SIG-M5 treated with dmso at 0.1 percent for 504 hours (cell line): ENCODE measurements around the gene IL27RA.
"Not testable (repeated sequence)": the region's sequence is repeated elsewhere in the genome, so short reads cannot be mapped to it uniquely, and the experiment has no call there.

Experiments used
- DNase-seq: peaks from one replicate; lab custom pipeline; 2025; ENCODE audit not compliant: unreplicated experiment; lab: John Stamatoyannopoulos, UW

IL27RA gene

GRCh38 chr19:14027856-14028450, 3.6 kb upstream of the IL27RA start, which contains the start of gene RLN3:
Gene RLN3 (plus strand): TSS chr19:14028148. CDS start chr19:14028205, 57 bp downstream.
- no peak for DNase-seq

GRCh38 chr19:14028901-14029300, 2.7 kb upstream of the IL27RA start:
- DNase-seq, result no peak

DNA sequence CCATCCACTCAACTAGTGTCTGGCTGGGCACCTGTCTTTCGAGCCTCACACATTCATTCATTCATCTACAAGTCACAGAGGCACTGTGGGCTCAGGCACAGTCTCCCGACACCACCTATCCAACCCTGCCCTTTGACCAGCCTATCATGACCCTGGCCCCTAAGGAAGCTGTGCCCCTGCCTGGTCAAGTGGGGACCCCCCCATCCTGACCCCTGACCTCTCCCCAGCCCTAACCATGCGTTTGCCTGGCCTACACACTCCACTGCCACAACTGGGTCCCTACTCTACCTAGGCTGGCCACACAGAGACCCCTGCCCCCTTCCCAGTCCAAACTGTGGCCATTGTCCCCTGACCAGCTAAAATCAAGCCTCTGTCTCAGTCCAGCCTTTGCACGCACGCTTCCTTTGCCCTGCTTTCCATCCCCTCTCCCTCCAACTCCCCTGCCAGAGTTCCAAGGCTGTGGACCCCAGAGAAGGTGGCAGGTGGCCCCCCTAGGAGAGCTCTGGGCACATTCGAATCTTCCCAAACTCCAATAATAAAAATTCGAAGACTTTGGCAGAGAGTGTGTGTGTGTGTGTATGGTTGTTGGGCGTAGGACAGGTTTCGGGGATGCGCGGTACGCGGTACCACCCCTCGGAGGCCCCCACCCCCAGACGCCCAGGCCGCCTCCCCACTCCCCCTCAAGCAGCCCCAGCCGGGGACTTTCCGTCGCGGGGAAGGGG, 404 bp upstream of the IL27RA start:
- DNase-seq, result no peak

- DNase-seq, result no peak
Observed at GRCh38 chr19:14033946-14034345, 2.4 kb downstream of the IL27RA start.

DNA sequence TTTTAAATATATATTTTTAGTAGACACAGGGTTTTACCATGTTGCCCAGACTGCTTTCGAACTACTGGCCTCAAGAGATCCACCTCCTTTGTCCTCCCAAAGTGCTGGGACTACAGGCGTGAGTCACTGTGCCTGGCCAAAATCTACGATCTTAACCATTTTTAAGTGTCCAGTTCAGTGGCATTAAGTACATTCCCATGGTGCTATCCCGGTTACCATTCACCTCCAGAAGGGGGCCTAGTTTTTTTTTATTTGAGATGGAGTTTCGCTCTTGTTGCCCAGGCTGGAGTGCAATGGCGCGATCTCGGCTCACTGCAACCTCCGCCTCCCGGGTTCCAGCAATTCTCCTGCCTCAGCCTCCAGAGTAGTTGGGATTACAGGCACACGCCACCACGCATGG, 3.6 kb downstream of the IL27RA start:
- DNase-seq, result not testable (repeated sequence)

DNA sequence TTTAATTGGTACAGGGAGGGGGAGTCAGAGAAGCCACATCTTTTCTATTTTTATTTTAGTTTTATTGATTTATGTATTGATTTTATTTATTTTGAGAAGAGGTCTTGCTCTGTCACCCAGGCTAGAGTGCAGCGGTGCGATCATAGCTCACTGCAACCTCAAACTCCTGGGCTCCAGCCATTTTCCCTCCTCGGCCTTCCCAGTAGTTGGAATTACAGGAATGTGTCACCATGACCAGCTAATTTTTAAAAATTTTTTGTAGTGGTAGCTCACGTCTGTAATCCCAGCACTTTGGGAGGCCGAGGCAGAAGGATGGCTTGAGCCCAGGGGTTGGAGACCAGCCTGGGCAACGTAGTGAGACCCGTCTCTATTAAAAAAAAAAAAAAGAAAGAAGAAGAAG, 4.1 kb downstream of the IL27RA start:
- no peak for DNase-seq

DNA sequence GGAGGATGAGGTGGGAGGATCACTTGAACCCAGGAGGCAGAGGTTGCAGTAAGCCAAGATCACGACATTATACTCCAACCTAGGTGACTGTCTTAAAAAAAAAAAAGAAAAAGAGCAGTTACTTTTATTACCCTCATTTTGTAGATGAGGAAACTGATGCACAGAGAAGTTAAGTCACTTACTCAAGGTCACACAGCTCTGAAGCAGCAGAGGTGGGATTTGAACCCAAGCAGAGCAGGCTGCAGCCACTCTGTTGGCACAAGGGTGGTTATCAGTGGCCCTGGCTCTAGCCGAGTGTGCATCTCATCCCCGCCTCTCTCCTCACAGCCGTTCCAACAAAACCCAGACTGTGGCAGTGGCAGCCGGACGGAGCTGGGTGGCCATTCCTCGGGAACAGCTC, 7.6 kb downstream of the IL27RA start:
- DNase-seq, result no peak

- DNase-seq, result peak; percentile 40
Observed at GRCh38 chr19:14042659-14043608, 11.4 kb downstream of the IL27RA start.

DNA sequence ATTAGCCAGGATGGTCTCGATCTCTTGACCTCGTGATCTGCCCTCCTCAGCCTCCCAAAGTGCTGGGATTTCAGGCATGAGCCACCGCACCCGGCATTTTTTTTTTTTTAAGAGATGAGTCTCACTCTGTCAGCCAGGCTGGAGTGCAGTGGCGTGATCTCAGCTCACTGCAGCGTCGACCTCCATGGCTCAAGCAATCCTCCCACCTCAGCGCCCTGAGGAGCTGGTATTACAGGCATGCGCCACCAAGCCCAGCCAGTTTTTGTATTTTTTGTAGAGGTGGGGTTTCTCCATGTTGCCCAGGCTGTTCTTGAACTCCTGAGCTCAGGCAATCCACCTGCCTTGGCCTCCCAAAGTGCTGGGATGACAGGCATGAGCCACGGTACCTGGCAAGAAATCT, 16.3 kb downstream of the IL27RA start:
- DNase-seq, result not testable (repeated sequence)

- peak; percentile 46 for DNase-seq
Observed at GRCh38 chr19:14048443-14049153, 17.0 kb downstream of the IL27RA start.

DNA sequence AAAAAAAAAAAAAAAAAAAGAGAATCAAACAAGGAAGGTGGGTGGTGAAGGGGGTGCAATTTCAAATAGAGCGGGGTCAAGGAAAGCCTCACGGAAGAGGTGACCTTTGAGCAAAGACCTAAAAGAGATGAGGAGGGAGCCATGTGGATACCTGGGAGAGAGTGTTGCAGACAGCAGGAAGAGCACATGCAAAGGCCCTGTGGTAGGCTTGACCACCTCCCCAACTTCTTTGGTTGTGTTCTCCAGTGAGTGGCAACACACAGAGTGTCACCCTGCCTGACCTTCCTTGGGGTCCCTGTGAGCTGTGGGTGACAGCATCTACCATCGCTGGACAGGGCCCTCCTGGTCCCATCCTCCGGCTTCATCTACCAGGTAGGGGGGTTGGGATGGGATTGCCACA, 18.9 kb downstream of the IL27RA start:
- no peak for DNase-seq

DNA sequence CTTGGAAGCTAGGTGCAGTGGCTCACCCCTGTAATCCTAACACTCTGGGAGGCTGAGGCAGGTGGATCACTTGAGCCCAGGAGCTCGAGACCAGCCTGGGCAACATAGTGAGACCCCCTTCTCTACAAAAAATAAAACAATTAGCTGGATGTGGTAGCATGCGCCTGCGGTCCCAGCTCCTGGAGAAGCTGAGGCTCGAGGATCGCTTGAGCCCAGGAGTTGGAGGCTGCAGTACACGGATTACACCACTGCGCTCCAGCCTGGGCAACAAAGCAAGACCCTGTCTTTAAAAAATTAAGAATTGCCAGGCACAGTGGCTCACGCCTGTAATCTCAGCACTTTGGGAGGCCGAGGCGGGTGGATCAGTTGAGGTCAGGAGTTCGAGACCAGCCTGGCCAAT, 19.4 kb downstream of the IL27RA start:
- not testable (repeated sequence) for DNase-seq

GRCh38 chr19:14051980-14052379, 20.4 kb downstream of the IL27RA start:
- no peak for DNase-seq

DNA sequence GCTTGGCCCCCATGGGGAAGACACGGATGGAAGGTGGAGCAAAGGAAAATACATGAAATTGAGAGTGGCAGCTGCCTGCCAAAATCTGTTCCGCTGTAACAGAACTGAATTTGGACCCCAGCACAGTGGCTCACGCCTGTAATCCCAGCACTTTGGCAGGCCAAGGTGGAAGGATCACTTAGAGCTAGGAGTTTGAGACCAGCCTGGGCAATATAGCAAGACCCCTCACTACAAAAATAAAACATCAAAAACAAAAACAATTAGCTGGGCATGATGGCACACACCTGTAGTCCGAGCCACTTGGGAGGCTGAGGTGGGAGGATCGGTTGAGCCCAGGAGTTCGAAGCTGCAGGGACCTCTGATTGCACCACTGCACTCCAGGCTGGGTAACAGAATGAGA, 20.9 kb downstream of the IL27RA start:
- DNase-seq, result no peak

- no peak for DNase-seq
Observed at GRCh38 chr19:14053032-14053431, 21.5 kb downstream of the IL27RA start.

GRCh38 chr19:14053500-14053899, 21.9 kb downstream of the IL27RA start:
- no peak for DNase-seq

DNA sequence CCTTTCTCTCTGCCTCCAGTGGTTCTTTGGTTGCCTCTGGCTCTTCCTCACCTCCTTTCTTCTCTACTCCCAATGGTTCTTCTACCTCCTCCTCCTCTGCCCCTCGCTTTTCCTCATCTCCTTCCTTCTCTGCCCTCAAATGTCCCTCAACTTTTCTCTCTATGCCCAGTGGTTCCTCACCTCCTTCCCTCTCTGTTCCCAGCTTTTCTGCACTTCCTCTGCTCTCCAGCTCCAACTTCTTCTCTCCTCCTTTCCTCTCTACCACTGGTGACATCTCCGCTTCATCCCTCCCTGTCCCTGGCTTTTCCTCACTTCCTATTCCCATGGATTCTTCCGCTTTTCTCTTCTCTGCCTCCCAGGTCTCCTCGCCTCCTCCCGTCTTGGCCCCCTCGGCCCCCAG, 22.5 kb downstream of the IL27RA start:
- no peak for DNase-seq

GRCh38 chr19:14054721-14055120, 23.2 kb downstream of the IL27RA start:
- no peak for DNase-seq

DNA sequence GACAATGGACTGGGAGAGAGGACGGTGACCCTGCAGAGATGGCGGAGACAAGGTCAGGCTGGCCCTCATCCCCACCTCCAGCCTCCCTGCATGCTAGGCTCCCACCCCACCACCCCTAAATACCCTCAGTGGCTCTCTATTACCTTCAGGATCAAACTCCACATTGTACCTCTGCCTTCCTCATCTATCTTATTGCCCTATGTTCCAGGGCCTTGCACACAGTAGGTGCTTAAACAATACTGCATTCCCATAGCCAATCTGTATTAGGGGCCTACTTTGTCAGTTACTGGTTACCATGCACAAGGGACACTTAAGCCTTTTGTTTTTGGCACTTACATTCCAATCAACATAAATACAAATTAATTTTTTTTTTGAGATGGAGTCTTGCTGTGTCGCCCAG, 23.8 kb downstream of the IL27RA start:
- DNase-seq, result no peak

GRCh38 chr19:14056069-14056666, 24.6 kb downstream of the IL27RA start:
- DNase-seq, result no peak
